ENCODE measurements around the gene SLC39A7.

The SLC39A7 gene

DNA sequence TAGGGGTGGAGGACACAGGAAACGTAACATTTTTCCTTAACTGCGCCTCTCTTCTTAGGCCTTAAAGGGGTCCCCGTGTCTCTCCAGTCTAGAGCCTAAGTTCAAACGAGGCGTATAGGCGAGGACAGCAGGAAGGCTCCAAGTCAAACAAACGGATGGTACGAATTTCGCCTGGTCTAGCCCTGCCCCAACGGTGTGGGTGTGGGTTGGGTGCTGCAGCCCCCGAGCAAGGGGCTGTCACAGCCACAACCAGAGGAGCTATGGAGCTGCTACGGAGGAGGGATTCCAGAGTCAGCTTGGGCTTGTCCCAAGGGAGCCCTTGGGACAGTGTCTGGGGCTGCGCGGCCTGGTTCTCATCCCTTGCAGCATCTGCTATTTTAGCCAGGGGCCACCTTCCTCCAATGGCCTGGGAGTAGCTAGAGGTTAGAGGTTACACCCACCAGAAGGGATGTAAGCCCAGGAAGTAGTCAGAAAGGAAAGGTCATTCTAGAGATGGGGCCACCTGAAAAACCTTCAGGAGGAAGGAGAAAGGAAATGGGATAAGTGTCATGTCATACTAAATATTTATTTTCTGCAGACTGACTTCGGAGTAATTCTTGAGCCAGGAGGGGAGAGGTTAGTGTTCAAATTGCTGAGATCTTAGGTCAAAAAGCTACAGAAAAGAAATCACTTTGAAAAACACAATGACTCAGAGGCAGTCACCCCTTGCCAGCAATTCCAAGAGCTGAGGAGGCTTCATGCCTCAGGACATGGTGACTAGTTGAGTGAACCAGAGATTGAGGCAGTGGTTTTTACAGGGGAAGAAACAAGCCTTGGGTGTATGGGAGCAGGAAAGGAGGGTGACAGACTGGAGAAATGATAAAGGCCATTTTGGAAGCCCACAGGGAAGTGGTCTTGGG, 49.3 kb downstream of the SLC39A7 start:
- peak overlapping the region; percentile 57 to 72 for H3K4me3 ChIP-seq (replicated peaks in 1 of 2; ENCODE audit: low read depth in 2 of 2, low read length in 2 of 2)
- DNase-seq (ENCODE audit: low read depth in 2 of 2): peak; percentile 69 to 88
- TF ChIP-seq, protein P1, sequence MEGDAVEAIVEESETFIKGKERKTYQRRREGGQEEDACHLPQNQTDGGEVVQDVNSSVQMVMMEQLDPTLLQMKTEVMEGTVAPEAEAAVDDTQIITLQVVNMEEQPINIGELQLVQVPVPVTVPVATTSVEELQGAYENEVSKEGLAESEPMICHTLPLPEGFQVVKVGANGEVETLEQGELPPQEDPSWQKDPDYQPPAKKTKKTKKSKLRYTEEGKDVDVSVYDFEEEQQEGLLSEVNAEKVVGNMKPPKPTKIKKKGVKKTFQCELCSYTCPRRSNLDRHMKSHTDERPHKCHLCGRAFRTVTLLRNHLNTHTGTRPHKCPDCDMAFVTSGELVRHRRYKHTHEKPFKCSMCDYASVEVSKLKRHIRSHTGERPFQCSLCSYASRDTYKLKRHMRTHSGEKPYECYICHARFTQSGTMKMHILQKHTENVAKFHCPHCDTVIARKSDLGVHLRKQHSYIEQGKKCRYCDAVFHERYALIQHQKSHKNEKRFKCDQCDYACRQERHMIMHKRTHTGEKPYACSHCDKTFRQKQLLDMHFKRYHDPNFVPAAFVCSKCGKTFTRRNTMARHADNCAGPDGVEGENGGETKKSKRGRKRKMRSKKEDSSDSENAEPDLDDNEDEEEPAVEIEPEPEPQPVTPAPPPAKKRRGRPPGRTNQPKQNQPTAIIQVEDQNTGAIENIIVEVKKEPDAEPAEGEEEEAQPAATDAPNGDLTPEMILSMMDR (IDR thresholded peaks at IDR 0.05; ENCODE audit: low read depth, low read length): no peak

DNA sequence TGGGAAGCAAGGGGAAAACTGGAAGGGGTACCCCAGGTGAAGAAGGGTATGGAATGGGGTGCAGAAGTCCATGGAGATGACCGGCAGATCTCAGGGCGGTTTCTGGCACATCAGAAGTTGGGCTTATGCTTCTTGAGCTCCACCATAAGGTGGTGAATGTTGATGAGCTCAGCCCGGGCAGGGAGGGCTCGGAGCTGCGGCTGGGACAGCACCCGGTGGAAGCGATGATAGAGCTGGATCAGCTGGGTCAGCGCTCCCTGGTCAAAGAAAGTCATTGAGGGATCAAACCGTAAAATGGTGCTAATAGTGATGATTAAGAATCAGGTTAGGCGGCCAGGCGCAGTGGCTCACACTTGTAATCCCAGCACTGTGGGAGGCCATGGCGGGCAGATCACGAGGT, 50.1 kb downstream of the SLC39A7 start:
- peak overlapping the region in 1 of 2 donors; percentile 2 for H3K4me3 ChIP-seq (replicated peaks in 1 of 2; ENCODE audit: low read depth in 2 of 2, low read length in 2 of 2)
- TF ChIP-seq, protein P1 (IDR thresholded peaks at IDR 0.05; ENCODE audit: low read depth, low read length): no peak
- no peak for DNase-seq (ENCODE audit: low read depth in 2 of 2)

DNA sequence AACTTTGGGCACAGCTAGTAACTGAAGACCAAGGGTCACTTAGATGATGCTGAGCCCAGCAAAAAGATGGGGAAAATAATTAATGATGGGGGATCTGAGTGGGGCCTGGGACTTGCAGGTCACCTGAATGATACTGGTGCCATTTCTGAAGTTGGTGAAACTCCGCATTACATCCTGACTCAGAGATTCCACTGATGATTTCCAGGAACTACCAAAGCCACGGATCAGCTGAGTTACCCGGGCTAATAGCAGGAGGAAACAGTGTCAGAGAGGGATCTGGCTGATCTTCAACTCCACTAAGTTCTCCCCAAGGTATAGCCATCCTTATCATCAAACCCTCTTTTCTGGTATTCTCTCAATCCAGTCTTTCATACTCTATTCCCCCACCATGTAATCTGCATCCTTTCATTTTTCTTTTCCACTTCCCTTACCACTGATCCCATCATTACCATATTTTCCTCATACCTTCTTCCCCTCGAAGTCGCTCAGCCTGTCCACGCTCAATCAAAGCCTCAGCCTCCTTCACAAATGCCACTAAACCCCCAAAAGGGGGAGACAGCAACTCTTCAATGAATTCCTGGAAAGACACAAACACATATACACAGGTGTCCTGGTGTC, 50.8 kb downstream of the SLC39A7 start:
- TF ChIP-seq, protein P1 (IDR thresholded peaks at IDR 0.05; ENCODE audit: low read depth, low read length): no peak
- H3K4me3 ChIP-seq (replicated peaks in 1 of 2; ENCODE audit: low read depth in 2 of 2, low read length in 2 of 2): no peak overlapping the region
- peak in 1 of 2 donors; percentile 18 for DNase-seq (ENCODE audit: low read depth in 2 of 2)

DNA sequence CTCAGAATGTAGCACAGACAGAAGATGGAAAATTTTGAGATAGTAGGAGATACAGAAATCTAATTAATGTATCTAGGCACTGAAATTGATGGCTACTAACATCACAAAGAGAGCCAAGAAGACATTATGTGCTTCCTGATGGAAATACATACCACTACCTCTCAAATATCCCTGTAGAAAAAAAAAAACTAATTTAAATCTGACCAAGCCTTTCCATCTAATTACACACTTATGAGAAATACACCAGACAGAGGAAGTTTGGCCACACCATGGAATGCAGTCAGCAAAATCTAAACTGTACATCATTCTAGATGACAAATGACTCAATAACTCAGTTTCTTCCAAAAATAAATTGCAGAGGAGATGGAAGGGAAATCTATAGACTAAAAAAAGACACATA, 52.1 kb downstream of the SLC39A7 start:
- peak in 1 of 2 donors; percentile 38 for DNase-seq (ENCODE audit: low read depth in 2 of 2)
- TF ChIP-seq, protein P1 (IDR thresholded peaks at IDR 0.05; ENCODE audit: low read depth, low read length): no peak
- H3K4me3 ChIP-seq (replicated peaks in 1 of 2; ENCODE audit: low read depth in 2 of 2, low read length in 2 of 2): no peak overlapping the region
